HUES6 (cell line): ENCODE measurements around the gene IL1RN.

Source experiments
- H3K27ac ChIP-seq: 2 replicates; pipeline ENCODE4 v1.7.0; 2013; ENCODE audit warnings: low read depth, mild to moderate bottlenecking, low read length, inconsistent platforms
- H3K27me3 ChIP-seq: 2 replicates; pipeline ENCODE4 v1.6.1; 2013; ENCODE audit warnings: low read length; ENCODE audit not compliant: control insufficient read depth, insufficient read depth
- H3K36me3 ChIP-seq: 2 replicates; pipeline ENCODE4 v1.6.1; 2013; ENCODE audit warnings: low read length; ENCODE audit not compliant: control insufficient read depth, insufficient read depth
- H3K4me1 ChIP-seq: 2 replicates; pipeline ENCODE4 v1.6.1; 2013; ENCODE audit warnings: low read length; ENCODE audit not compliant: control insufficient read depth, insufficient read depth
- H3K4me3 ChIP-seq: 2 replicates; pipeline ENCODE4 v1.5.1; 2013; ENCODE audit warnings: low read depth, low read length
- H3K9ac ChIP-seq: one replicate; pipeline ENCODE4 v1.6.1; 2013; ENCODE audit warnings: mild to moderate bottlenecking, low read length
- H3K9me3 ChIP-seq: 2 replicates; pipeline ENCODE4 v1.6.1; 2013; ENCODE audit warnings: low read depth, low read length; ENCODE audit not compliant: control insufficient read depth, insufficient read depth

The IL1RN gene

GRCh38 chr2:113176696-113177355, 49.4 kb downstream of the IL1RN start:
- H3K9ac ChIP-seq = no peak overlapping the region
- no peaks in the 10 kb centered on the region for H3K36me3 ChIP-seq
- H3K9me3 ChIP-seq = no peaks in the 10 kb centered on the region
- peaks cover 33% of the 10 kb centered on the region; the same call in 1 of the 2 replicates for H3K4me1 ChIP-seq
- no peak overlapping the region for H3K27ac ChIP-seq
- H3K4me3 ChIP-seq = no peak overlapping the region
- H3K27me3 ChIP-seq = no peaks in the 10 kb centered on the region

GRCh38 chr2:113178069-113178746, 50.8 kb downstream of the IL1RN start:
- Histone ChIP-seq H3K9ac (no peak overlapping the region), H3K9me3 (no peaks in the 10 kb centered on the region), H3K4me1 (peaks cover 33% of the 10 kb centered on the region; the same call in 1 of the 2 replicates), H3K27me3 (no peaks in the 10 kb centered on the region), H3K4me3 (no peak overlapping the region), H3K27ac (no peak overlapping the region), H3K36me3 (no peaks in the 10 kb centered on the region)

- Histone ChIP-seq H3K9me3 (no peaks in the 10 kb centered on the region), H3K4me1 (peaks cover 26% of the 10 kb centered on the region; the same call in 1 of the 2 replicates), H3K9ac (no peak overlapping the region), H3K36me3 (no peaks in the 10 kb centered on the region), H3K4me3 (no peak overlapping the region), H3K27me3 (no peaks in the 10 kb centered on the region), H3K27ac (no peak overlapping the region)
Measured at GRCh38 chr2:113178891-113179290, 51.5 kb downstream of the IL1RN start.

GRCh38 chr2:113179446-113180045, 52.1 kb downstream of the IL1RN start:
- no peak overlapping the region for H3K27ac ChIP-seq
- peaks cover 20% of the 10 kb centered on the region; the same call in 1 of the 2 replicates for H3K4me1 ChIP-seq
- H3K9ac ChIP-seq = no peak overlapping the region
- no peaks in the 10 kb centered on the region for H3K36me3 ChIP-seq
- H3K4me3 ChIP-seq = no peak overlapping the region
- H3K27me3 ChIP-seq = no peaks in the 10 kb centered on the region
- H3K9me3 ChIP-seq = no peaks in the 10 kb centered on the region

- Histone ChIP-seq H3K27ac (no peak overlapping the region), H3K36me3 (no peaks in the 10 kb centered on the region), H3K4me3 (no peak overlapping the region), H3K27me3 (no peaks in the 10 kb centered on the region), H3K4me1 (peaks cover 12% of the 10 kb centered on the region; the same call in 1 of the 2 replicates), H3K9ac (no peak overlapping the region), H3K9me3 (no peaks in the 10 kb centered on the region)
Measured at GRCh38 chr2:113180131-113180946, 52.9 kb downstream of the IL1RN start.

GRCh38 chr2:113181258-113182051, 54.1 kb downstream of the IL1RN start:
- H3K27ac ChIP-seq = no peak overlapping the region
- no peaks in the 10 kb centered on the region for H3K36me3 ChIP-seq
- no peak overlapping the region for H3K9ac ChIP-seq
- no peaks in the 10 kb centered on the region for H3K27me3 ChIP-seq
- H3K4me1 ChIP-seq = peaks cover 9% of the 10 kb centered on the region; the same call in 1 of the 2 replicates
- no peak overlapping the region for H3K4me3 ChIP-seq
- no peaks in the 10 kb centered on the region for H3K9me3 ChIP-seq

GRCh38 chr2:113182471-113183260, 55.3 kb downstream of the IL1RN start:
- Histone ChIP-seq H3K4me3 (no peak overlapping the region), H3K36me3 (no peaks in the 10 kb centered on the region), H3K4me1 (peaks cover 12% of the 10 kb centered on the region; the same call in 1 of the 2 replicates), H3K9me3 (no peaks in the 10 kb centered on the region), H3K27me3 (no peaks in the 10 kb centered on the region), H3K9ac (no peak overlapping the region), H3K27ac (no peak overlapping the region)

- H3K36me3 ChIP-seq = no peaks in the 10 kb centered on the region
- no peaks in the 10 kb centered on the region for H3K9me3 ChIP-seq
- H3K4me1 ChIP-seq = peaks cover 12% of the 10 kb centered on the region; the same call in 1 of the 2 replicates
- H3K27ac ChIP-seq = no peak overlapping the region
- H3K27me3 ChIP-seq = no peaks in the 10 kb centered on the region
- H3K4me3 ChIP-seq = no peak overlapping the region
- no peak overlapping the region for H3K9ac ChIP-seq
Measured at GRCh38 chr2:113183264-113183663, 55.9 kb downstream of the IL1RN start.
